Measurements from ENCODE around the gene FGD3.

- TF ChIP-seq, protein P1, sequence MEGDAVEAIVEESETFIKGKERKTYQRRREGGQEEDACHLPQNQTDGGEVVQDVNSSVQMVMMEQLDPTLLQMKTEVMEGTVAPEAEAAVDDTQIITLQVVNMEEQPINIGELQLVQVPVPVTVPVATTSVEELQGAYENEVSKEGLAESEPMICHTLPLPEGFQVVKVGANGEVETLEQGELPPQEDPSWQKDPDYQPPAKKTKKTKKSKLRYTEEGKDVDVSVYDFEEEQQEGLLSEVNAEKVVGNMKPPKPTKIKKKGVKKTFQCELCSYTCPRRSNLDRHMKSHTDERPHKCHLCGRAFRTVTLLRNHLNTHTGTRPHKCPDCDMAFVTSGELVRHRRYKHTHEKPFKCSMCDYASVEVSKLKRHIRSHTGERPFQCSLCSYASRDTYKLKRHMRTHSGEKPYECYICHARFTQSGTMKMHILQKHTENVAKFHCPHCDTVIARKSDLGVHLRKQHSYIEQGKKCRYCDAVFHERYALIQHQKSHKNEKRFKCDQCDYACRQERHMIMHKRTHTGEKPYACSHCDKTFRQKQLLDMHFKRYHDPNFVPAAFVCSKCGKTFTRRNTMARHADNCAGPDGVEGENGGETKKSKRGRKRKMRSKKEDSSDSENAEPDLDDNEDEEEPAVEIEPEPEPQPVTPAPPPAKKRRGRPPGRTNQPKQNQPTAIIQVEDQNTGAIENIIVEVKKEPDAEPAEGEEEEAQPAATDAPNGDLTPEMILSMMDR (conservative IDR thresholded peaks at IDR 0.05): no peak
- no peak for TF ChIP-seq EZH2 (IDR thresholded peaks at IDR 0.05; ENCODE audit: low read depth)
Observed at GRCh38 chr9:93017621-93018020, 70.3 kb downstream of the FGD3 start.
